Dedifferentiated amniotic fluid mesenchymal stem cell (primary cell): ENCODE measurements around the gene LRTM1.

Experiments used
- DNase-seq: peaks from one replicate; pipeline ENCODE4 v3.0.0-alpha.2; 2016; ENCODE audit errors: extremely low spot score

Gene LRTM1

GRCh38 chr3:54940971-54941370 lies 13.1 kb upstream of the LRTM1 start:
- no peak for DNase-seq

- no peak for DNase-seq
Measured at GRCh38 chr3:54939557-54940300, 11.9 kb upstream of the LRTM1 start.

GRCh38 chr3:54936561-54936960 lies 8.7 kb upstream of the LRTM1 start:
- DNase-seq: no peak

GRCh38 chr3:54935869-54936268 lies 8.0 kb upstream of the LRTM1 start:
- no peak for DNase-seq

- DNase-seq: no peak
Measured at GRCh38 chr3:54932606-54933005, 4.7 kb upstream of the LRTM1 start.

- no peak for DNase-seq
Measured at GRCh38 chr3:54931182-54931581, 3.3 kb upstream of the LRTM1 start.

GRCh38 chr3:54918516-54918915 lies 9.3 kb downstream of the LRTM1 start:
- DNase-seq: no peak

GRCh38 chr3:54917862-54918261 lies 10.0 kb downstream of the LRTM1 start:
- DNase-seq: peak; percentile 55

GRCh38 chr3:54917174-54917573 lies 10.7 kb downstream of the LRTM1 start:
- DNase-seq: peak; percentile 73

- DNase-seq: no peak
Measured at GRCh38 chr3:54916732-54917131, 11.1 kb downstream of the LRTM1 start.

- no peak for DNase-seq
Measured at GRCh38 chr3:54915976-54916375, 11.9 kb downstream of the LRTM1 start.

- DNase-seq: no peak
Measured at GRCh38 chr3:54915181-54915580, 12.7 kb downstream of the LRTM1 start.

- DNase-seq: no peak
Measured at GRCh38 chr3:54914180-54914579, 13.7 kb downstream of the LRTM1 start.

- no peak for DNase-seq
Measured at GRCh38 chr3:54909191-54909590, 18.7 kb downstream of the LRTM1 start.

GRCh38 chr3:54906763-54907162 lies 21.1 kb downstream of the LRTM1 start:
- no peak for DNase-seq

- no peak for DNase-seq
Measured at GRCh38 chr3:54905920-54906319, 21.9 kb downstream of the LRTM1 start.

- peak; percentile 32 for DNase-seq
Measured at GRCh38 chr3:54905261-54905888, 22.5 kb downstream of the LRTM1 start.

GRCh38 chr3:54901906-54902685 lies 25.8 kb downstream of the LRTM1 start:
- DNase-seq: no peak

- no peak for DNase-seq
Measured at GRCh38 chr3:54900838-54901591, 26.8 kb downstream of the LRTM1 start.

- DNase-seq: no peak
Measured at GRCh38 chr3:54899273-54899672, 28.6 kb downstream of the LRTM1 start.

GRCh38 chr3:54897028-54897711 lies 30.7 kb downstream of the LRTM1 start:
- DNase-seq: peak; percentile 52
